ENCODE measurements around the gene ABCA1.

- TF ChIP-seq, protein P1, sequence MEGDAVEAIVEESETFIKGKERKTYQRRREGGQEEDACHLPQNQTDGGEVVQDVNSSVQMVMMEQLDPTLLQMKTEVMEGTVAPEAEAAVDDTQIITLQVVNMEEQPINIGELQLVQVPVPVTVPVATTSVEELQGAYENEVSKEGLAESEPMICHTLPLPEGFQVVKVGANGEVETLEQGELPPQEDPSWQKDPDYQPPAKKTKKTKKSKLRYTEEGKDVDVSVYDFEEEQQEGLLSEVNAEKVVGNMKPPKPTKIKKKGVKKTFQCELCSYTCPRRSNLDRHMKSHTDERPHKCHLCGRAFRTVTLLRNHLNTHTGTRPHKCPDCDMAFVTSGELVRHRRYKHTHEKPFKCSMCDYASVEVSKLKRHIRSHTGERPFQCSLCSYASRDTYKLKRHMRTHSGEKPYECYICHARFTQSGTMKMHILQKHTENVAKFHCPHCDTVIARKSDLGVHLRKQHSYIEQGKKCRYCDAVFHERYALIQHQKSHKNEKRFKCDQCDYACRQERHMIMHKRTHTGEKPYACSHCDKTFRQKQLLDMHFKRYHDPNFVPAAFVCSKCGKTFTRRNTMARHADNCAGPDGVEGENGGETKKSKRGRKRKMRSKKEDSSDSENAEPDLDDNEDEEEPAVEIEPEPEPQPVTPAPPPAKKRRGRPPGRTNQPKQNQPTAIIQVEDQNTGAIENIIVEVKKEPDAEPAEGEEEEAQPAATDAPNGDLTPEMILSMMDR (IDR thresholded peaks at IDR 0.05; ENCODE audit: low read depth, low read length): no peak
- TF ChIP-seq EZH2phosphoT487 (IDR thresholded peaks at IDR 0.05; ENCODE audit: low read depth): no peak
These were observed 40.3 kb upstream of the ABCA1 start for GRCh38 chr9:104968025-104968982.

Measured in OCI-LY3 (cell line).